Stimulated activated memory B cell treated with anti-CD40 and anti-IgM and Interleukin-4, amounts not matched to agents 10 μg/mL and 1 μg/mL and 100 μg/mL, for 72 hours (primary cell): ENCODE measurements around the gene RALGPS1.
"Not testable (repeated sequence)": the region's sequence is repeated elsewhere in the genome, so short reads cannot be mapped to it uniquely, and the experiment has no call there.

Source experiments
- ATAC-seq: fragments of 150-1000 bp; cut with Tn5 transposase; 2 replicates; pipeline ENCODE4 v1.10.0; 2021
- H3K27ac Mint-ChIP-seq: one replicate; pipeline ENCODE4 v1.8.0; 2022; ENCODE audit warnings: mild to moderate bottlenecking, mixed read lengths
- H3K27me3 Mint-ChIP-seq: one replicate; pipeline ENCODE4 v1.8.0; 2022; ENCODE audit warnings: mixed read lengths
- H3K36me3 Mint-ChIP-seq: one replicate; pipeline ENCODE4 v1.8.0; 2022; ENCODE audit warnings: mixed read lengths
- H3K4me1 Mint-ChIP-seq: one replicate; pipeline ENCODE4 v1.8.0; 2022; ENCODE audit warnings: mixed read lengths
- H3K4me3 Mint-ChIP-seq: one replicate; pipeline ENCODE4 v1.8.0; 2022; ENCODE audit warnings: mild to moderate bottlenecking, moderate library complexity, mixed read lengths
- H3K9me3 Mint-ChIP-seq: one replicate; pipeline ENCODE4 v1.8.0; 2022; ENCODE audit warnings: mixed read lengths

RALGPS1 gene

DNA sequence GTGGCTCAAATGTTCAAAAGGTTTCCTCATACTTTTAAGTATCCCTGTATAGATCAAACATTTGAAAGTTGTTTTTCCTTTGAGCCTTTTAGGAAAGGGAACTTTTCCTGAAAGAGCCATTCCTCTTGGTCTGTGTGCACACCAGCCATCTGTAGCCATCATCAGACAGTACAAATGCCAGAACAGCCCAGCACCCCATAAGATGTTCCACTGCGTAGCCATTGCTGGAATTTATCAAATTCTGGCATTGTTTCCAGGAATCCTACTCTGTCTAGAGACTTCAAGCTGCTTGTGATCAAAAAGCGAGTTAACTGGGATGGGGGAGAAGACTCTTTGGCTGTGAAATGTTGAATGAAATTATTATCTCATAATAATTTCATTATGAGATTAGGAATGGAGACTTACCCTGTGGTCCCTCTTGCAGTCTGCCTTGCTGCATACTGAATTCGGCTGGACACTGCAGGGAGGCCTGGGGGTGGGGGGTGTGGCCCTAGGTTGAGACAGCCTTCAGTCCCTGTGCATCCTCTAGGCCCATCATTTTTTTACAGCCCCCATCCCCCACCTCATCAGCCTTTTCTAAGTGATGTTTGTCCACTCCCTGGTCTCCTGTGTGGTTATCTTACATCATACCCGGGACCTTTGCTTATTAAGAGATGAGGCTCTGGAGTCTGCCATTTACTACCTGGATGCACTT lies 99.8 kb downstream of the RALGPS1 start:
- no peak overlapping the region for H3K4me3 Mint-ChIP-seq
- H3K4me1 Mint-ChIP-seq, result no peaks in the 10 kb centered on the region
- no peak overlapping the region for H3K27ac Mint-ChIP-seq
- H3K27me3 Mint-ChIP-seq, result no peaks in the 10 kb centered on the region
- peaks cover 6% of the 10 kb centered on the region for H3K36me3 Mint-ChIP-seq
- no peaks in the 10 kb centered on the region for H3K9me3 Mint-ChIP-seq
- no peak for ATAC-seq

DNA sequence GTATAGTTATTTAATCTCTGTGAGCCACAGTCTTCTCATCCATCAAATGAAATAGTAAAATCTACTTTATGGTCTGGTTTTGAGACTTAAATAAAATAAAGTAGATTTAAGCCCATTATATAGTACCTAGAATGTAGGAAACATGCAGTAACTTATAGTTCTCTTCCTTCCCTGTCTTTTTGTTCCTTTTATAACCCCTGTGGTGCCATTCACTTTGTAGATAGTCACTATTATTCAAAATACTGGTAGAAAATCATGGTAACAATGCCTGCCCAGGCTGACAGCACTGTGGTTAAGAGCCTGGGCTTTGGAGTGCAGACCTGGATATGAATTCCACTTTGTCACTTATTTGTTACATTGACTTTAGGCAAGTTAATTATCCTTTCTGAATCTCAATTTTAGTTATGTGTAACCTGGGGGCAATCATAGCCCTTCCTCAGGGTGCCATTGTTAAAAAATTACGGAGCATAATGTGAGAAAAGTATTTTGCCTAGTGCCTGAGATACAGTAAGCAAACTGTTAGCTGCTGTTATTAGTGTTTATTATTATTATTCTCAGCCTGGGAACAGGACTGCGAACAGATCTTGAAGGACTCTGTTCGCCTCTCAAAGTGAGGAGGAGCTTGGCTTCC lies 100.4 kb downstream of the RALGPS1 start:
- no peak overlapping the region for H3K4me3 Mint-ChIP-seq
- peaks cover 6% of the 10 kb centered on the region for H3K36me3 Mint-ChIP-seq
- H3K4me1 Mint-ChIP-seq, result no peaks in the 10 kb centered on the region
- H3K9me3 Mint-ChIP-seq, result no peaks in the 10 kb centered on the region
- ATAC-seq, result no peak
- no peak overlapping the region for H3K27ac Mint-ChIP-seq
- no peaks in the 10 kb centered on the region for H3K27me3 Mint-ChIP-seq

DNA sequence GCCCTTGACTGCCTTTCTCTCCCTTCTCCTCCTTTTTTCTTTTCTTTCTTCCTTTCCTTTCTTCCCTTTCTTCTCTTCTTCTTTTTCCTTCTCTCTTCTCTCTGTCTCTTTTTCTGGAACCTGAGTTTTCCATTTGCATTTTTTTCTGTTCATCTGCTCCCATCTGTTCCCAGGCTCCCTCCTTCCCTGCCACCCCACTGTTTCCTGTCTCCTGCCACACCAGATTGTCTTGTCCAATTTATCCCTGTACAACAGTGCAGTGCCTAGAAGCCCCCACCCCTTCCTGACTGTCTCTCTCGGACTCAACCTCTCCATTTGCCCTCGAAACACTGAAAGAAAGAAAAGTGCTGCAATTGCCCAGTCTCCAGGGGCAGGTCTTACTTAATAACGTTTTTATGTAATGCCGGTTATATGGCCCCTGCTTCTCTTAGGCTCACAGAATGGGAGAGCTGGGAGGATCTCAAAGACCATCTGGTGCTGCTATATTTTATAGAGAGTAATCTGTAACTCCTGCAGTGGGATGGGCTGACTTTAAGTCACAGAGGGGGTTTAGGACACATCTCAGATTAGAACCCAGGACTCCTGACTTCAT lies 101.4 kb downstream of the RALGPS1 start:
- Mint-ChIP-seq H3K36me3 (peaks cover 6% of the 10 kb centered on the region), H3K9me3 (no peaks in the 10 kb centered on the region), H3K4me3 (no peak overlapping the region), H3K27ac (no peak overlapping the region), H3K4me1 (no peaks in the 10 kb centered on the region), H3K27me3 (no peaks in the 10 kb centered on the region)
- ATAC-seq, result no peak

DNA sequence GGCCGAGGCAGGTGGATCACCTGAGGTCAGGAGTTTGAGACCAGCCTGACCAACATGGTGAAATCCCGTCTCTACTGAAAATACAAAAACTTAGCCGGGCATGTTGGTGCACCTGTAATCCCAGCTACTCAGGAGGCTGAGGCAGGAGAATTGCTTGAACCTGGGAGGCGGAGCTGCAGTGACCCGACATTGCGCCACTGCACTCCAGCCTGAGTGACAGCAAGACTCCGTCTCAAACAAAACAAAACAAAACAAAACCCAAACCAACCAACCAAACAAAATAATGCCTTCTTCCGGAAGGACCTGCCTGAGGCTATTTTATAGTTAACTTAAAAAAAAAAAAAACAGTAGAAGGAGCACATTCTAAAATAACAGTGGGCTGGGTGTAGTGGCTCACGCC lies 103.4 kb downstream of the RALGPS1 start:
- H3K27me3 Mint-ChIP-seq, H3K27ac Mint-ChIP-seq, H3K9me3 Mint-ChIP-seq, ATAC-seq, H3K4me3 Mint-ChIP-seq, H3K4me1 Mint-ChIP-seq: not testable (repeated sequence)
- H3K36me3 Mint-ChIP-seq, result peaks cover 12% of the 10 kb centered on the region

GRCh38 chr9:127018935-127019334 lies 104.4 kb downstream of the RALGPS1 start:
- no peak for ATAC-seq
- H3K9me3 Mint-ChIP-seq, result no peaks in the 10 kb centered on the region
- no peak overlapping the region for H3K4me3 Mint-ChIP-seq
- H3K27ac Mint-ChIP-seq, result no peak overlapping the region
- H3K36me3 Mint-ChIP-seq, result peaks cover 19% of the 10 kb centered on the region
- peaks cover 14% of the 10 kb centered on the region for H3K4me1 Mint-ChIP-seq
- no peaks in the 10 kb centered on the region for H3K27me3 Mint-ChIP-seq

GRCh38 chr9:127020036-127020801 lies 105.6 kb downstream of the RALGPS1 start:
- Mint-ChIP-seq H3K27ac (no peak overlapping the region), H3K4me1 (peaks cover 14% of the 10 kb centered on the region), H3K36me3 (peaks cover 29% of the 10 kb centered on the region), H3K9me3 (no peaks in the 10 kb centered on the region), H3K27me3 (no peaks in the 10 kb centered on the region), H3K4me3 (no peak overlapping the region)
- no peak for ATAC-seq

DNA sequence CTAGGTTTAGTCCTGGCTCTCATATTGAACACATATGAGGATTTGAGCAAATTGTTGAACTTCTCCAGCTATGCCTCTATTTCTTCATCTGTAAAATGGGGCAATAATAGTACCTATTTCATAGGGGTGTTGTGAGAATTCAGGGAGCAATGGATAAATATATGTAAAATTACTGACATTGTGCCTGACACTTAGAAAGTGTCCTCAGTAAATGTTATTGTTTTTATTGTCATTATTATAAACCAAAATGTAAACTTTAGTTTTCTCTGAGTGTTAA lies 106.2 kb downstream of the RALGPS1 start:
- Mint-ChIP-seq H3K4me1 (peaks cover 14% of the 10 kb centered on the region), H3K36me3 (peaks cover 27% of the 10 kb centered on the region), H3K4me3 (no peak overlapping the region), H3K27ac (no peak overlapping the region), H3K9me3 (no peaks in the 10 kb centered on the region), H3K27me3 (no peaks in the 10 kb centered on the region)
- ATAC-seq, result no peak

- ATAC-seq, result no peak
- no peak overlapping the region for H3K4me3 Mint-ChIP-seq
- H3K27ac Mint-ChIP-seq, result no peak overlapping the region
- no peaks in the 10 kb centered on the region for H3K27me3 Mint-ChIP-seq
- peaks cover 14% of the 10 kb centered on the region for H3K4me1 Mint-ChIP-seq
- H3K36me3 Mint-ChIP-seq, result peaks cover 23% of the 10 kb centered on the region
- no peaks in the 10 kb centered on the region for H3K9me3 Mint-ChIP-seq
Measured at GRCh38 chr9:127021664-127022363, 107.2 kb downstream of the RALGPS1 start.

DNA sequence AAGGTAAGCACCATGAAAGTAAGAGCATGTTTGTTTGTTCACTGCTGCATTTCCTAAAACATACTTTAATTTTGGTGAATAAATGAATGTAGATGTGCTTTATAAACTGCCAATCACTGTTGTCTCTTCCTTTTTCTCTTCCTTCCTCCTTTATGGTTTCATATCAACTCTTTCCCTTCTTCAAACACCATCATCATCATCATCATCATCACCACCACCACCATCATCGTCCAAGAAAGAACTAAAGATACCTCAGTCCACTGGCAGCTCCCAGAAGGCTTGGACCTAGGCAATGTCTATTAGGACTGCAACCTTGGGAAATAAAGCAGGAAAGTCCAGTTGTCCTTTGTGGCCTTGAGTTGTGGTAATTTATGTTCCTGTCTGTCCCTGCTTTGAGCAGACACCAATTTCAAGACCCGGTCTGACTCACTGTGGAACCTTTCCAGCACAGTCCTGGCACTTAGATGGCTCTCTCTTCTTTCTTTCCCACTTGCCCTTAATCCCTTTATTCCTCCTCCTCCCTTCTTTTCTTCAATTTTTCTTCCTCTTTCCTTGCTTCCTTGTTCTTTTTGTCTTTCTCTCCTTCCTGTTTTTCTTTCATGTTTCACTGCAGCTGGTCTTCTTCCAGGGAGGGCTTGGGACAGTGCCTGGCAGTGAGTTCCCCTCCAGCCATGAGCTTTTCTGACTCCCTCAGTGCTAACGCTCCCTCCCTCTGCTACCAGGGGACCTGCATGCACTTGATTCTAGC lies 108.5 kb downstream of the RALGPS1 start:
- Mint-ChIP-seq H3K4me1 (peaks cover 14% of the 10 kb centered on the region), H3K27ac (no peak overlapping the region), H3K9me3 (no peaks in the 10 kb centered on the region), H3K4me3 (no peak overlapping the region), H3K27me3 (no peaks in the 10 kb centered on the region), H3K36me3 (peaks cover 23% of the 10 kb centered on the region)
- ATAC-seq, result no peak

DNA sequence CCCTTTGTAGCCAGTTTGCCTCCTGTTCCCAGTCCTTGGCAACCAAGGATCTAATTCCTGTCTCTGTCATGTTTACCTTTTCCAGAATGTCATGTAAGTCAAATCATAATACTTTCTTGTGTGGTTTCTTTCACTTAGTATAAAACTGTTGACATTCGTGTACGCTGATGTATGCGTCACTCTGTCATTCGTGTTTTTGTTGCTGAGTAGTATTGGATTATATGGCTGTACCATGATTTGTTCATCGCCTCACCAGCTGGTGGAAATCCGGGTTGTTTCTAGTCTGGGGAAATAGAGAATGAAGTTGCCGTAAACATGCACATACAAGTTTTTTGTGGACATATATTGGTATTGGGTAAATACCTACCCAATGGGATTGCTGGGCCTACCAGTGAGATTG lies 110.5 kb downstream of the RALGPS1 start:
- H3K27me3 Mint-ChIP-seq, result no peaks in the 10 kb centered on the region
- H3K27ac Mint-ChIP-seq, result no peak overlapping the region
- no peaks in the 10 kb centered on the region for H3K9me3 Mint-ChIP-seq
- H3K4me3 Mint-ChIP-seq, result no peak overlapping the region
- ATAC-seq, result no peak
- peaks cover 14% of the 10 kb centered on the region for H3K4me1 Mint-ChIP-seq
- H3K36me3 Mint-ChIP-seq, result peaks cover 24% of the 10 kb centered on the region

GRCh38 chr9:127027694-127028093 lies 113.1 kb downstream of the RALGPS1 start:
- Mint-ChIP-seq H3K27me3 (no peaks in the 10 kb centered on the region), H3K36me3 (peaks cover 25% of the 10 kb centered on the region), H3K9me3 (no peaks in the 10 kb centered on the region), H3K4me1 (peaks cover 9% of the 10 kb centered on the region), H3K4me3 (no peak overlapping the region), H3K27ac (no peak overlapping the region)
- no peak for ATAC-seq

DNA sequence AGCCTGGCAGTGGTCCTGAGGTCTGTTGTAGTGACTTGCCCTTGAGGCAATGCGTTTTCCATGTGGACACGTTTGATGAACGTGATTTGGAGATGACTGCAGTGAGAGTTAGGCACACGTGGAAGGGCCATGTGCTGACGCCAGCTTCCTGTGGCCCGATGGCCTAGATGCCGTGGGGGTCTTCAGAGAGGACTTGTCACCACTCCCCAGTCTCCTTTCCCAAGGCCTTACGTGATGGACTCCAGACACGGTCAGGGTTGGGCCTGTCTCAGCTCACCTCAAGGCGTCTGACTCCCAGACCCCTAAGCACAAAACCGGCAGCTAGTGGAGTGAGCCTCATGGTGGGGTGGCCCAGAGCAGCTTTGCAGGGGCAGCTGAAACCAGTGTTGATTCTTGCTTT lies 115.0 kb downstream of the RALGPS1 start:
- Mint-ChIP-seq H3K4me1 (no peaks in the 10 kb centered on the region), H3K27me3 (no peaks in the 10 kb centered on the region), H3K9me3 (no peaks in the 10 kb centered on the region), H3K27ac (no peak overlapping the region), H3K36me3 (peaks cover 12% of the 10 kb centered on the region), H3K4me3 (no peak overlapping the region)
- no peak for ATAC-seq

GRCh38 chr9:127030814-127031740 lies 116.5 kb downstream of the RALGPS1 start:
- ATAC-seq, result no peak

GRCh38 chr9:127032256-127032655 lies 117.7 kb downstream of the RALGPS1 start:
- ATAC-seq, result no peak
- Mint-ChIP-seq H3K4me1 (no peaks in the 10 kb centered on the region), H3K4me3 (no peak overlapping the region), H3K9me3 (no peaks in the 10 kb centered on the region), H3K27ac (no peak overlapping the region), H3K36me3 (peaks cover 19% of the 10 kb centered on the region), H3K27me3 (no peaks in the 10 kb centered on the region)

More at GRCh38 chr9:127030814-127031740, 116.5 kb downstream of the RALGPS1 start:
- Mint-ChIP-seq H3K27me3 (no peaks in the 10 kb centered on the region), H3K4me1 (no peaks in the 10 kb centered on the region), H3K9me3 (no peaks in the 10 kb centered on the region), H3K27ac (no peak overlapping the region), H3K4me3 (no peak overlapping the region), H3K36me3 (peaks cover 14% of the 10 kb centered on the region)
